Mucosa of gallbladder (tissue), 1 donor: Measurements from ENCODE around the gene WDPCP. TPM values are rescaled to one million over a fixed set of nuclear protein-coding genes. Genes with fewer than 3 reads are reported as not detected.
"Not testable (repeated sequence)": the region's sequence is repeated elsewhere in the genome, so short reads cannot be mapped to it uniquely, and the experiment has no call there.

Experiments
- DNase-seq: peaks from one replicate; pipeline ENCODE4 v3.0.0-alpha.2; 2020; ENCODE audit warnings: low spot score
- total RNA-seq: library from RNA; stranded (reverse); gene quantifications from one replicate; pipeline ENCODE4 v1.2.1, GENCODE V29; 2021
- donor health status: DM: no; HTN: no; CAD: no.

Gene WDPCP
- total RNA-seq, 1 donor from 2014 or later = 7.8 TPM

GRCh38 chr2:63121055-63121834 lies 467.0 kb downstream of the WDPCP start:
- DNase-seq = no peak

GRCh38 chr2:63118821-63119220 lies 469.5 kb downstream of the WDPCP start:
- no peak for DNase-seq

- no peak for DNase-seq
Observed at GRCh38 chr2:63104482-63104881, 483.8 kb downstream of the WDPCP start.

- no peak for DNase-seq
Observed at GRCh38 chr2:63101954-63102353, 486.3 kb downstream of the WDPCP start.

- DNase-seq = no peak
Observed at GRCh38 chr2:63099032-63099431, 489.2 kb downstream of the WDPCP start.

- DNase-seq = no peak
Observed at GRCh38 chr2:63096491-63096890, 491.8 kb downstream of the WDPCP start.

GRCh38 chr2:63093502-63093901 lies 494.8 kb downstream of the WDPCP start:
- no peak for DNase-seq

- DNase-seq = no peak
Observed at GRCh38 chr2:63092857-63093256, 495.4 kb downstream of the WDPCP start.

GRCh38 chr2:63092401-63092800 lies 495.9 kb downstream of the WDPCP start:
- no peak for DNase-seq

GRCh38 chr2:63086687-63087086 lies 501.6 kb downstream of the WDPCP start:
- DNase-seq = no peak

GRCh38 chr2:63081404-63081803 lies 506.9 kb downstream of the WDPCP start:
- no peak for DNase-seq

GRCh38 chr2:63078852-63079606 lies 509.2 kb downstream of the WDPCP start:
- no peak for DNase-seq

- DNase-seq = not testable (repeated sequence)
Observed at GRCh38 chr2:63074399-63074798, 513.9 kb downstream of the WDPCP start.

GRCh38 chr2:63073994-63074393 lies 514.3 kb downstream of the WDPCP start:
- DNase-seq = no peak

GRCh38 chr2:63071664-63072063 lies 516.6 kb downstream of the WDPCP start:
- DNase-seq = no peak

Other genes starting within 250 kb of the WDPCP start
- gene MDH1, start 486 bp upstream of the WDPCP start, total RNA-seq = 149 TPM